Transverse colon (tissue), 4 donors: Measurements from ENCODE around the gene MGME1. TPM values are rescaled to one million over a fixed set of nuclear protein-coding genes. Genes with fewer than 3 reads are reported as not detected.

Source experiments
- DNase-seq: peaks from one replicate; pipeline ENCODE4 v3.0.0-alpha.2; 2019
- H3K27ac ChIP-seq, 4 donors: fragments of 200-600 bp; sonication (generic); 2 replicates each; pipeline ENCODE4 v1.5.1; 2016 to 2018; ENCODE audit warnings: inconsistent platforms in 4 of 4
- H3K27me3 ChIP-seq: fragments of 200-600 bp; sonication (generic); 2 replicates; pipeline ENCODE4 v1.5.1; 2017; ENCODE audit warnings: inconsistent platforms
- H3K36me3 ChIP-seq, 4 donors: fragments of 200-600 bp; sonication (generic); 2 replicates each; pipeline ENCODE4 v1.5.1; 2017 to 2019; ENCODE audit warnings: inconsistent platforms in 4 of 4
- H3K4me1 ChIP-seq, 4 donors: fragments of 200-600 bp; sonication (generic); 2 replicates each; pipeline ENCODE4 v1.5.1; 2017 to 2020; ENCODE audit warnings: inconsistent platforms in 4 of 4
- H3K4me3 ChIP-seq, 4 donors: fragments of 200-600 bp; sonication (generic); 1 replicate in 1 of 4; 2 replicates in 3 of 4; pipeline versions ENCODE4 v1.5.1 to v1.6.1; 2017 to 2019; ENCODE audit warnings: inconsistent platforms in 4 of 4
- H3K9me3 ChIP-seq, 2 donors: fragments of 200-600 bp; sonication (generic); 2 replicates each; pipeline ENCODE4 v1.5.1; 2017 to 2019; ENCODE audit warnings: inconsistent platforms in 2 of 2
- EP300 ChIP-seq: sonication (generic); formaldehyde crosslinking; IDR thresholded peaks from one replicate; pipeline ENCODE4 v1.6.1; 2017; ENCODE audit warnings: antibody characterized with exemption, low read depth
- POLR2A ChIP-seq: fragments of 450-650 bp; IDR thresholded peaks from one replicate; pipeline ENCODE4 v1.6.1; 2016; ENCODE audit warnings: antibody characterized with exemption, mild to moderate bottlenecking, moderate library complexity
- POLR2AphosphoS5 ChIP-seq, 3 donors: sonication (generic); formaldehyde crosslinking; IDR thresholded peaks; one replicate each; pipeline ENCODE4 v1.6.1; 2016; ENCODE audit warnings: antibody characterized with exemption in 3 of 3
- WGBS, 2 donors: methylation state at CpG; one replicate each; pipeline ENCODE4 v1.1.5; 2018; ENCODE audit warnings: low coverage in 1 of 2; 5-methylcytosine and 5-hydroxymethylcytosine counted together
- in situ Hi-C, 4 donors: fragments of 200-750 bp; cut with MboI; loops; one replicate each; pipeline versions ENCODE4 v1.15.0 to v1.15.1; 2017; ENCODE audit warnings: low sequenced_read_pairs in 3 of 4, low pct_ligation_motif_present in 1 of 4, low pct_unique_long_range_greater_than_20kb in 1 of 4
- intact Hi-C: fragments of 100-400 bp; cut with DNase I; formaldehyde crosslinking; loops from one replicate; pipeline ENCODE4 v1.15.1; 2023; ENCODE audit warnings: low total_unique reads
- total RNA-seq, 4 donors: library from RNA; depleted of rRNA; stranded (reverse); fragments of >200 nt; gene quantifications; one replicate each; pipeline ENCODE4 v1.1.0, GENCODE V29; 2016
- TF ChIP-seq, protein P1 (sequence below), 5 experiments: fragments of 200-600 bp in 3 of 5; fragments of 450-650 bp in 2 of 5; sonication (generic) in 3 of 5; IDR thresholded peaks; 1 replicate in 2 of 5; 2 replicates in 3 of 5; pipeline ENCODE4 v1.5.1; 2016 to 2017; ENCODE audit warnings: antibody characterized with exemption in 5 of 5, inconsistent platforms in 3 of 5, mild to moderate bottlenecking in 2 of 5, moderate library complexity in 1 of 5

The MGME1 gene
- total RNA-seq, 4 donors from 2014 or later, result 4.1 to 18.8 (median 14.3) TPM

DNA sequence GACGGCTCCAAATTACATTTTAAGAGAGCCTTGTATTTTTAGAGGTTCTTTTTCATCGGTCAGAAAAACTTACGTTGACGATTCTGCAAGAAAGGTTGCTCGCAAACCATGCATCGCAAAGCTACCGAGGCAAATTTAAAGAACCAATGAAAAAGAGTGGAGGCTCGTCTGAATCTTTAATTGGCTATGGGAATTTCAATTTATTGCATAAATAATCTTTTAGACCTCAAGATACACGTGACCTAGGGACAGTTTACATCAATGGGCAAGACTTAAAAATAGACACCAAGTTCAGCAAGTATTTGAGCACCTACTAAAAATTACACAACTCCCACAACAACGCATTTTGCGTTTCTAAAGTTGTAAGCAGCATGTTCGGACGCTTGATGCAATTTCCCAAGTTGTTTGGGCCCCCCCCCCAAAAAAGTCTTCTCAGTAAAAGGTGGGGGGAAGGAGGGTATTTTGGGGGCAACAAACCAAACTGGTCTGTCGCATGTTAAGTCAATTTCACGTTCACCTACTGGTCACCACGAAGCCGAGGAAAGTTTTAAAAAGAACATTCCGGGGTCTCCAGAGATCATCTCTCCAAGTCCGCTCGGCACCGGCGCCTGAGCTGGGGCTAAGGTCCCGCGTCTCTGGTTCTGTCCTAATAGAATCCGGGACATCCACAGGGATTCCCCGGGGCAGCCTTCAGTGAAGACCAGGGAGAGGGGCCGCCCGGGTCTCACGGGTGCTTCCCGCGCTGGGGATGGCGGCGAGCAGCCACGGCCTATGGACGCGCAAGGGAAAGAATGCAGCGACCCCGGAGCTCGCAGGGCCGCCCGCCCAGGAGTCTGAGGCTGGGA lies 1.1 kb upstream of the MGME1 start:
- H3K27ac ChIP-seq, result peak overlapping the region; percentile 97 to 100 (median 99)
- in situ Hi-C loops (no loop called here), intact Hi-C loops (no loop called here)
- no peaks in the 10 kb centered on the region for H3K36me3 ChIP-seq
- TF ChIP-seq EP300, result no peak
- TF ChIP-seq, protein P1, sequence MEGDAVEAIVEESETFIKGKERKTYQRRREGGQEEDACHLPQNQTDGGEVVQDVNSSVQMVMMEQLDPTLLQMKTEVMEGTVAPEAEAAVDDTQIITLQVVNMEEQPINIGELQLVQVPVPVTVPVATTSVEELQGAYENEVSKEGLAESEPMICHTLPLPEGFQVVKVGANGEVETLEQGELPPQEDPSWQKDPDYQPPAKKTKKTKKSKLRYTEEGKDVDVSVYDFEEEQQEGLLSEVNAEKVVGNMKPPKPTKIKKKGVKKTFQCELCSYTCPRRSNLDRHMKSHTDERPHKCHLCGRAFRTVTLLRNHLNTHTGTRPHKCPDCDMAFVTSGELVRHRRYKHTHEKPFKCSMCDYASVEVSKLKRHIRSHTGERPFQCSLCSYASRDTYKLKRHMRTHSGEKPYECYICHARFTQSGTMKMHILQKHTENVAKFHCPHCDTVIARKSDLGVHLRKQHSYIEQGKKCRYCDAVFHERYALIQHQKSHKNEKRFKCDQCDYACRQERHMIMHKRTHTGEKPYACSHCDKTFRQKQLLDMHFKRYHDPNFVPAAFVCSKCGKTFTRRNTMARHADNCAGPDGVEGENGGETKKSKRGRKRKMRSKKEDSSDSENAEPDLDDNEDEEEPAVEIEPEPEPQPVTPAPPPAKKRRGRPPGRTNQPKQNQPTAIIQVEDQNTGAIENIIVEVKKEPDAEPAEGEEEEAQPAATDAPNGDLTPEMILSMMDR (IDR thresholded peaks at IDR 0.05), result no peak
- no peak for TF ChIP-seq POLR2A
- TF ChIP-seq POLR2AphosphoS5 (IDR thresholded peaks at IDR 0.05), result no peak
- WGBS, 2 donors, result 0 to 2% methylated on average over 8 to 41 of the region's 41 CpGs
- no peaks in the 10 kb centered on the region for H3K27me3 ChIP-seq
- peak overlapping the region; percentile 78 to 95 (median 90) for H3K4me3 ChIP-seq
- H3K9me3 ChIP-seq, result no peaks in the 10 kb centered on the region
- DNase-seq, result no peak
- H3K4me1 ChIP-seq, result peaks cover 33 to 70% (median 64%) of the 10 kb centered on the region in 4 donors

DNA sequence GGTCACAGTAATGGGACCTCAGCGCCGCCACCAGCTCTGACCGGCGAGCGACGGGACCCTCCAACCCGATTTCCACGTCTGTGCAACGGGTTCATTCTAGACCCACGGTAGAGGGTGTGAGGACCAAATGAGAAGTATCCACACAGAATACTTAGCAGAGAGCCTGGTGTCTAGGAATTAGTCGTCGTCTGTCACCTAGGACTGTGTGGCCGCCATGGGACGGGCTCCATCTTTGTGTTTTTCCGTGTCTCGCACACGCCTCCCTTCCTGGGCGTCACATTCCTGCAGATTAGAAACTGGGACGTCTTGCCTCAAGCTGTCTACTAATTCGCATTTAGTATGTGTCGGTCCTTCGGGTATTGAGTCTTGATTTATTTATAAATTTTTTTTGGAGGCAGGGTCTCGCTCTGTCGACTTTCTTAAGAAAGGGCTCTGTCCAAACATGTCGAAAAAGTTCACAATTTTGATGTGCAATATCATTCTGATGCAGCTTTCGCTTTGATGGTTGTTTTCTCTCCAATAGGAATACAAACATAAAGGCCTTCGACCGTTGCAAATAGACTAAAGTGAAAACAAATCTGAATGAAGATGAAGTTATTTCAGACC lies 563 bp downstream of the MGME1 start:
- TF ChIP-seq POLR2A (no peak), POLR2AphosphoS5 (IDR thresholded peaks at IDR 0.05) (no peak), EP300 (no peak)
- TF ChIP-seq, protein P1 (IDR thresholded peaks at IDR 0.05), result no peak
- Histone ChIP-seq H3K4me1 (peaks cover 27 to 61% (median 58%) of the 10 kb centered on the region in 4 donors), H3K27ac (peak overlapping the region; percentile 97 to 100 (median 99)), H3K4me3 (peak overlapping the region; percentile 52 to 95 (median 90)), H3K36me3 (no peaks in the 10 kb centered on the region), H3K9me3 (no peaks in the 10 kb centered on the region), H3K27me3 (no peaks in the 10 kb centered on the region)
- WGBS, 2 donors, result 0% methylated on average over 6 to 28 of the region's 28 CpGs
- in situ Hi-C loops, result no loop called here
- intact Hi-C loops, result no loop called here
- peak; percentile 52 for DNase-seq

DNA sequence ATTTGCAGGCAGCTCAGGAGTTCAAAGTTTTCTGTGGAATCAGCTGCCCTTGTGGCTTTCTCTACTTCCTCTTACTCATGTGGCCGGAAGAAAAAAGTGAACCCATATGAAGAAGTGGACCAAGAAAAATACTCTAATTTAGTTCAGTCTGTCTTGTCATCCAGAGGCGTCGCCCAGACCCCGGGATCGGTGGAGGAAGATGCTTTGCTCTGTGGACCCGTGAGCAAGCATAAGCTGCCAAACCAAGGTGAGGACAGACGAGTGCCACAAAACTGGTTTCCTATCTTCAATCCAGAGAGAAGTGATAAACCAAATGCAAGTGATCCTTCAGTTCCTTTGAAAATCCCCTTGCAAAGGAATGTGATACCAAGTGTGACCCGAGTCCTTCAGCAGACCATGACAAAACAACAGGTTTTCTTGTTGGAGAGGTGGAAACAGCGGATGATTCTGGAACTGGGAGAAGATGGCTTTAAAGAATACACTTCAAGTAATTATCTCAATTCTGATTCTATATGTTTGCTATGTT lies 1.1 kb downstream of the MGME1 start:
- in situ Hi-C loops (no loop called here), intact Hi-C loops (loop anchor here (5.0 kb wide), 1 partner anchor 172 kb away; no protein-coding TSS in a partner anchor)
- Histone ChIP-seq H3K4me1 (peaks cover 21 to 56% (median 53%) of the 10 kb centered on the region in 4 donors), H3K36me3 (no peaks in the 10 kb centered on the region), H3K4me3 (peak overlapping the region; percentile 52 to 95 (median 90)), H3K27me3 (no peaks in the 10 kb centered on the region), H3K27ac (peak overlapping the region; percentile 97 to 100 (median 99)), H3K9me3 (no peaks in the 10 kb centered on the region)
- DNase-seq, result peak; percentile 36
- WGBS, 2 donors, result 4% methylated on average over 8 to 9 of the region's 9 CpGs
- TF ChIP-seq, protein P1 (IDR thresholded peaks at IDR 0.05), result no peak
- TF ChIP-seq POLR2A (peak; percentile 44), EP300 (no peak), POLR2AphosphoS5 (IDR thresholded peaks at IDR 0.05) (peak in 2 of 3 donors; percentile 56 to 63)
